Gastroesophageal sphincter (tissue), 3 donors: ENCODE data around the gene RPS6KL1.

Source experiments
- CTCF ChIP-seq, 4 experiments: fragments of 200-600 bp in 2 of 4; fragments of 450-650 bp in 2 of 4; sonication (generic) in 1 of 4; IDR thresholded peaks; one replicate each; pipeline ENCODE4 v1.5.1; 2017 to 2019; ENCODE audit warnings: antibody characterized with exemption in 4 of 4, mild to moderate bottlenecking in 2 of 4, moderate library complexity in 2 of 4
- POLR2A ChIP-seq, 2 donors: fragments of 450-650 bp; IDR thresholded peaks; one replicate each; pipeline ENCODE4 v1.6.1; 2017; ENCODE audit warnings: antibody characterized with exemption in 2 of 2, mild to moderate bottlenecking in 2 of 2, moderate library complexity in 1 of 2

GRCh38 chr14:74942181-74942580, 19.1 kb upstream of the RPS6KL1 start:
- TF ChIP-seq CTCF (IDR thresholded peaks at IDR 0.05) (no peak), POLR2A (IDR thresholded peaks at IDR 0.05) (no peak)
